ENCODE results near the gene C12orf56.
"Not testable (repeated sequence)": the region's sequence is repeated elsewhere in the genome, so short reads cannot be mapped to it uniquely, and the experiment has no call there.

C12orf56 gene

DNA sequence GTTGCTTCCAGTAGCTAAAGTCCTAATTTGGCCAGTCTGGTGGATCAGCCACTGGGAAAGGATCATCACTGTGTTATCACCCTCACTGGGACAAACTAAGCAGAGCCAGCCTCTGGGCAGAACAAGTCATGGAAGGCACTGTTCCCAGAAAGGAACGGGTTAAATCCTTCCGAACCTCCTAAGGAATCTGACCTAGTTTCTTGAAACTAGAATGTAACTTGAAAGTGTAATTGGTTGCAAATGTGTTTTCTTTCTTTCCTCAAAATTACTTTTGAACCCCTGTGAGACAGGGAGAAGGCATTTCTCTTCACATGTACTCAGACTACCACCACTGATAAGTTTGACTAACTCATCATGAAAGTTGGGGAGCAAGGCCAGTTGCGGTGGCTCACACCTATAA lies 149.8 kb downstream of the C12orf56 start:
- no peak for DNase-seq (ENCODE audit: low read depth in 2 of 3, low spot score in 1 of 3)

DNA sequence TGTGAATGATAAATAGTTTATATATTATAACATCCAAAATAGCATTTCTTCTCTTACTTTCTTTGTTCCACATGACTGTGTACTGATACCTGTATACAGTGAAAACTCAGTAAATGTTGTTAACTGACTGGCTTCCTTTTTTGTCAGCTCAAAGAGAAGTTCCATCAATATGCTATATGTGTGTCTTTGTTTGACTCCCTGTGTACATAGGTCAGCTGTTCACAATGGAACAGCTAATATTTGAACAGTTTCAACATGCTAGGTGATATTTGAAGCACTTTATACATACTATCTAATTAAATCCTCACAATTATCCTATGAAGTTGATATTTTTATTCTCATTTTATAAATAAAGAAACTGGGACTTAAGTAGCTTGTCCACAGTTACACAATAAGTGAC lies 153.2 kb downstream of the C12orf56 start:
- no peak for DNase-seq (ENCODE audit: low read depth in 2 of 3, low spot score in 1 of 3)

DNA sequence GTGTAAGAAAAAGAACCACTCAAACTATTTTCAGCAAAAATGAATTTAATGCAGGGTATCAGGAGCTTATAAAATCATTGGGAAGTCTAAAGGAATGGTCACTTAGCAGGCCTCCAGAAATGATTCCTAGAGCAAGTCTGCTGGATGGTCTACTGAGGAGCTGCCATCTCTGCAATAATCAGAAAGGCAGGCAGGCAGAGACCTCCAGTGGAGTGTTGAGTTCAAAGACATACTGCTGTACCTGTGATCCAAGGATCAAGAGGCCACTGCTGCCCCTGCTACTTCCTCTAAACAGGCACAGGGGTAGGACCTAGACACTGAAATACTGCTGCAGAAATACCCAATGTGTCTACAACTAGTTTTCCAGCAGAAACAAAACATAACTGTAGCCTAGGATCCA lies 154.0 kb downstream of the C12orf56 start:
- DNase-seq (ENCODE audit: low read depth in 2 of 3, low spot score in 1 of 3): no peak

DNA sequence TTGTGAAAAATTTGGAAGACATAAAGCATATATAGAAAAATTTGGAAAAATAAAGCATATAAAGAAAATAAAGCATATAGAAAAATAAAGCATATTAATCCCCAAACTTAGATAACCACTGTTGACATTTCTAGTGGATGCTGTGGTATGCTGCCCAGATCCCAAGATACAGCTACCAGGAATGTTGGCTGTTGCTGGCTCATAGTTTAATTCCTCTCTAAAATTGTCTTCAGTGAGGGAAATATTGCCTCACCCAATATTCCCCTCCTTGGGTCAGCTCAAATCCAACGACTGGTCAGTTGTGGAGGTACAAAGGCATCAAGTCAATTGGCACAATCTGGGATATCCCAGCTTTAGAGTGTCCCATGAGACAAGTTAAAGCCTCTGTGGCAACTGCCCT lies 158.4 kb downstream of the C12orf56 start:
- no peak for DNase-seq (ENCODE audit: low read depth in 2 of 3, low spot score in 1 of 3)

DNA sequence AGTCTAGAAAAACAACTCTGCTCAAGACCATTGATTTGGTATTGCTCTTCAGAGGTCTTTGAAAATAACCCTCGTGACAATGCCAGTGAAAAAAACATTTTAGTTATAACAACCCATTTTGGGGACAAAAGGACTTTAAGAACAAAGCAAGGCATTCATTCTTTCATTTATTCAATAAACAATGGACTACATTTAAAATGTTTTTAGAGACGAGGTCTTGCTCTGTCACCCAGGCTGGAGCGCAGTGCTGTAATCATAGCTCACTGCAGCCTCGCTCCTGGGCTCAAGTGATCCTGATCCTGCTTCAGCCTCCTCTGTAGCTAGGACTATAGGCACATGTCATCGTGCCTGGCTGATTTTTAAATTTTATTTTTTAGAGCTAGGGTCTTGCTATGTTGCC lies 160.8 kb downstream of the C12orf56 start:
- no peak for DNase-seq (ENCODE audit: low read depth in 2 of 3, low spot score in 1 of 3)

DNA sequence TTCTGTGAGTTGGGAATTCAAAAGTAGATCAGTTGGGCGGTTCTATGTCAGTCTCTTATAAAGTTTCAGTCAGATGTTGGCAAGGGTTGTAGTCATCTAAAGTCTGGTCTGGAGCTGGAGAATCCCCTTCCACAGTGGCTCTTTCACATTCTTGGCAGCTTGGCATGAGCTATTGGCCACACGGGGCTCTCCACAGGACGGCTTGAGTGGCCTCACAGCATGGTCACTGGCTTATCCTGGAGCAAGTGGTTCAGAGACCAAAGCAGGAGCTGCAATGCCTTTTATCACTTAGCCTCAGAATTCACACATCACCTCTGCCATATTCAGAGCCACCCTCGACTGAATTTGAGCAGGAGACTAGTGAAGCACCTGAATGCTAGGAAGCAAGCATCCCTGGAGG lies 161.3 kb downstream of the C12orf56 start:
- no peak for DNase-seq (ENCODE audit: low read depth in 2 of 3, low spot score in 1 of 3)

DNA sequence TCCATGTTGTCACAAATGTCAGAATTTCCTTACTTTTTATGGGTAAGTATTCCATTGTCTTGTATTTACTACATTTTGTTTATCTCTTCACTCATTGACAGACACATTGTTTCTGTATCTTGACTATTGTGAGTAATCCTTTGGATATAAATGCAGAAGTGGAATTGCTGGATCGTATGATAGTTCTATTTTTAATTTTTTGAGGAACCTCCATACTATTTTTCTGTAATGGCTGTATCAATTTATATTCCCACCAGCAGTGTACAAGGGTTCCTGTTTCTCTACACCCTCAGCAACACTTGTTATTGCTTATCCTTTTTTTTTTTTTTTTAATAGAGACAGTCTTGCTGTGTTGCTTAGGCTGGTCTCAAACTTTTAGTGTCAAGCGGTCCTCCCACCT lies 164.9 kb downstream of the C12orf56 start:
- DNase-seq (ENCODE audit: low read depth in 2 of 3, low spot score in 1 of 3): no peak

DNA sequence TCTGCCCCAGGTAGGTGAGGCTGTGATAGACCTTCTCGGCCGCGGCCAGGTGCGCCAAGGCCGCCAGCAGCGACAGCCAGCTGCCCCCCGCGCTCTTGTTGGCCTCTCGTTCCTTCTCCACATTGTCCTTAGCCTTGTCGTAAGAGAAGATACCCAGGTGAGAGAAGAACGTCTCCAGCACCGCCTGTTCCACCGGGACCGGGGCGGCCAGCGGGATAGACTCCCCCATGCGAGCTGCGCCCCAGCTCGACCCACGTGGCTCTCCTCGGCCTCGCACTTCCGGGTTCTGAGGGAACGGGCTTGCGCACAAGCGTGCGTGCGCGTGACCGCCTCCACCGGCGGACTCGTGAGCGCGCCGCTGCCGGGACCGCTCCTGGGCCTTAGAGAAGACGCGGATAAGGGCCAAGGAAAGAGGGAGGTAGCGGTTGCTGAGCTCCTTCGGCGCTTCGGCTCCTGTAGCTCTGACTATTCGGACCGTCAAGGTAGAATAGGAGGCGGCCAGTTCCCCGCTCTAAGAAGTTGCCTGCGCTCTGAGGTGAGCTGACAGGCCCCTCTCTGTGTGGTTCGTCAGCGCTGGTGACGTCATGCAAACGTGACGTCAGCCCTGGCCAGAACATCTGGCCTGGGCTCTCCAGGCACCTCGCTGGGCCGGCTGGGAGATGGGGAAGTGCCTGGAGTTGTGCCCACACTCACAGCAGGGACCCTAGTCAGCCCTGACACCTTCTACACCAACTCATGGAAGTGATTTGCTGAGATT lies 168.4 kb downstream of the C12orf56 start, which contains the start of gene KICS2:
KICS2 (minus strand) TSS at position 288 of the 757 bp plus-strand sequence; CDS start at position 229, 59 bp downstream.
- DNase-seq (ENCODE audit: low read depth in 2 of 3, low spot score in 1 of 3): peak; percentile 76 to 88 (median 82)

DNA sequence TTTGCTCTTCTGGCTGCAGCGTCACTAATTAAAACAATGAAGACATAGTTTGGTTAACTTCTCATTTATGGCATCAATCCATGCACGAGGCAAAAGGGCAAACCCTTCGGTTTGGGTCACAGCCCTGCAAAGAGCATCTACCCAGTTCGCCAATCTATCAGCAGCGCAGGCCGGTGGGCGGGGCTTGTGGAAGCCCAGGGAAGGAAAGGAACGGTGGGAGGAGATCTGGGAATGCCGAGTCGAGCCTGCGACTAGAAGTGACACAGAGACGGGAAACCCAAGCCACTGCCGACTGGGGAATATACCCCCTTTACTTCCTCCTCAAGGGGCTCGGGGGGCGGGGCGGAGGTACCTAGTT lies 168.9 kb downstream of the C12orf56 start:
- peak; percentile 16 to 55 (median 47) for DNase-seq (ENCODE audit: low read depth in 2 of 3, low spot score in 1 of 3)

DNA sequence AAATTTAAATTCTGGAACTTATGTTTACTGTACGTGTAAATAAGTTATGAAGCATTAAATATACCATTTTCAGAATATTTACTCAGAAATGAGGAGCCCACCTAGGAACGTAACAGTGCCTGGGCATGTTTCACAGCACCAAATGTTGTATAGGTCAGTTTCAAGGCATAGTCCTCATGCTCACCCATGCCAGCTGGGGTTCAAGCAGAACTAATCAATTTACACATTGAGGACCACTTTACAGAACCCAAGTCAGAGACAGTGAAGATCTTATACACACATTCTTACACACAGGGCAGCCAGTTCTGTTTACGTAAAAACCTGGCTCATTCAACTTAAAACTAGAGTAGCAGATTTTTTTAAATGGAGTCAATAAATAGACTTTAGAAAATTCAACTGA lies 170.5 kb downstream of the C12orf56 start:
- DNase-seq (ENCODE audit: low read depth in 2 of 3, low spot score in 1 of 3): no peak

DNA sequence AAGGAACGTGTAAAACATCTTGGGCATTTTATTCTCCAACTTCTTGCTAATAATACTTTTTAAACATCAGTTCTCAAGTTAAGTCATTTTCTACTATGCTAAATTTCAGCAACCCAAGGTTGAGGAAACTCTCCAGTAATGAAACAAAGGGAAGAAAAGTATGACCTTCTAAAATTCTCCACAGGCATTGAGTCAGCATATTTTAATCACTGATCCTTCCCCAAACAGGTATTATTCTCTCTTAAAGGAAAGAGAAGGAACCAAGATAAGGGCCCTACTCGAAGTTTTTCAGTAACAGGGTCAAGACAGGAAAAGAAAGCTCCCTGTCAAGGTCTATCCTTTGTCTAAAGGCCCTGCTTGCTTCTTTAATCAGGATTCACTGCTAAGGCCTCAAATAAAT lies 171.4 kb downstream of the C12orf56 start:
- no peak for DNase-seq (ENCODE audit: low read depth in 2 of 3, low spot score in 1 of 3)

DNA sequence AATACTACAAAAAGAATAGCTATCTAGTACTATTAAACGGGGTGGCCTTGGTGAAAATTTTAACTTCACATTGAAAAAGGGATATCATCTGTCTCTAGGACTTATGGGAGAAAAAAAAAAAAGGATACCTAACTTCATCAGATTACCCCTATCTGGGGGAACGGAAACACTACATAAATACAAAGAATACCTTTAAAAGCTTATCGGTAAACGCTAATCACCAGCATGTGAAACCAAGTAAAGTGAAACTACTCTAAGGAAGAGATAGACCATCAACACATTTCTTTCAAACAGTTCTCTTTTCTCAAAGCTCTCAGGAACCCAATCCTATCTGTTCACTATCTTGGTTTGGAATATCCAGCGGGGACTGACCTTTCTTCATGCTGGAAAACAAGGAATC lies 172.0 kb downstream of the C12orf56 start:
- no peak for DNase-seq (ENCODE audit: low read depth in 2 of 3, low spot score in 1 of 3)

DNA sequence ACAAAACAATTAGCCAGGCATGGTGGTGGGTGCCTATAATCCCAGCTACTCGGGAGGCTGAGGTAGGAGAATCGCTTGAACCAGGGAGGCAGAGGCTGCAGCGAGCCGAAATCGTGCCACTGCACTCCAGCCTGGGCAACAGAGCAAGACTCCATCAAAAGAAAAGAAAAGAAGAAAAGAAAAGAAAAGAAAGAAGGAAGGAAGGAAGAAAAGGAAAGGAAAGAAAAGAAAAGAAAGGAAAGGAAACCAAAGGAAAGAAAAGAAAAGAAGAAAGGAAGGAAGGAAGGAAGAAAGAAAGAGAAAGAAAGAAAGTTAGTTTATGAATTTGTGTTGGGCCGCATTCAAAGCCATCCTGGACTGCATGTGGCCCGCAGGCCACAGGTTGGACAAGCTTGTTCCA lies 172.9 kb downstream of the C12orf56 start:
- DNase-seq (ENCODE audit: low read depth in 2 of 3, low spot score in 1 of 3): not testable (repeated sequence)

DNA sequence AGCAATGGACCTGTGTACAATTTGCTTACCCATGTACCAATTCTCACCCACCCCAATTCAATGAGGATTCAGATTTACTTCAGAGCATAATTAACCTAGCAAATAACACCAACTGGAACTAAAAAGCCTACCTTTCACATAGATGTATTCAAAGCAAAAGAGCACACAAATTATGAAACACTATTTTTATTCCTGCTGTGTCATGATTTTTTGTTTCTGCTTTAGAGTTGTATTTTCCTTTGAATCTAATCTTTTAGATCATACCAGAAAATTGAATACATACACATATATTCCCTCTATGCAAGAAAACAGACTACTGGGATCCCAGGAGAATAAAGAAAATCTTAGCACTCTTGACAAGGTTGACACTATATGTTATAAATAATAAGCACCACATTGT lies 174.3 kb downstream of the C12orf56 start:
- no peak for DNase-seq (ENCODE audit: low read depth in 2 of 3, low spot score in 1 of 3)
